HL-60 (cell line): ENCODE measurements around the gene COL24A1.

Experiments
- DNase-seq, 2 experiments: peaks; one replicate each; pipeline ENCODE4 v3.0.0-alpha.2; 2010 to 2020; ENCODE audit warnings: low read depth in 1 of 2, low spot score in 1 of 2
- H3K27ac ChIP-seq: fragments of 250-450 bp; sonication (Bioruptor Pico); replicated peaks from 2 replicates; pipeline ENCODE4 v1.5.1; 2020; ENCODE audit warnings: mild to moderate bottlenecking, moderate library complexity
- H3K27me3 ChIP-seq: fragments of 250-450 bp; sonication (Bioruptor Pico); 2 replicates; pipeline ENCODE4 v1.5.1; 2021; ENCODE audit warnings: mild to moderate bottlenecking, moderate library complexity; ENCODE audit not compliant: insufficient read depth, poor library complexity, severe bottlenecking
- H3K4me3 ChIP-seq: replicated peaks from 2 replicates; pipeline ENCODE4 v1.5.1; 2011; ENCODE audit warnings: mild to moderate bottlenecking, control low read depth, low read length; ENCODE audit not compliant: insufficient read depth
- GABPA ChIP-seq: IDR thresholded peaks from 2 replicates; pipeline ENCODE4 v1.6.1; 2012; ENCODE audit warnings: low read depth
- POLR2AphosphoS5 ChIP-seq: IDR thresholded peaks from 2 replicates; pipeline ENCODE4 v1.6.1; 2012; ENCODE audit warnings: low read depth
- REST ChIP-seq: IDR thresholded peaks from 2 replicates; pipeline ENCODE4 v1.6.1; 2012; ENCODE audit warnings: low read depth; ENCODE audit not compliant: insufficient replicate concordance
- SPI1 ChIP-seq: IDR thresholded peaks from 2 replicates; pipeline ENCODE4 v1.6.1; 2012; ENCODE audit warnings: low read depth, mild to moderate bottlenecking, borderline replicate concordance
- TF ChIP-seq, protein P1 (sequence below): IDR thresholded peaks from one replicate; pipeline ENCODE4 v1.5.1; 2011; ENCODE audit warnings: low read length, control low read depth, inconsistent platforms; ENCODE audit not compliant: insufficient read depth

The COL24A1 gene

GRCh38 chr1:86068841-86069756, 87.5 kb downstream of the COL24A1 start:
- no peaks in the 10 kb centered on the region for H3K27me3 ChIP-seq
- DNase-seq, result no peak
- no peak overlapping the region for H3K4me3 ChIP-seq
- H3K27ac ChIP-seq, result no peak overlapping the region
- TF ChIP-seq POLR2AphosphoS5, result no peak
- no peak for TF ChIP-seq SPI1
- no peak for TF ChIP-seq GABPA
- TF ChIP-seq, protein P1, sequence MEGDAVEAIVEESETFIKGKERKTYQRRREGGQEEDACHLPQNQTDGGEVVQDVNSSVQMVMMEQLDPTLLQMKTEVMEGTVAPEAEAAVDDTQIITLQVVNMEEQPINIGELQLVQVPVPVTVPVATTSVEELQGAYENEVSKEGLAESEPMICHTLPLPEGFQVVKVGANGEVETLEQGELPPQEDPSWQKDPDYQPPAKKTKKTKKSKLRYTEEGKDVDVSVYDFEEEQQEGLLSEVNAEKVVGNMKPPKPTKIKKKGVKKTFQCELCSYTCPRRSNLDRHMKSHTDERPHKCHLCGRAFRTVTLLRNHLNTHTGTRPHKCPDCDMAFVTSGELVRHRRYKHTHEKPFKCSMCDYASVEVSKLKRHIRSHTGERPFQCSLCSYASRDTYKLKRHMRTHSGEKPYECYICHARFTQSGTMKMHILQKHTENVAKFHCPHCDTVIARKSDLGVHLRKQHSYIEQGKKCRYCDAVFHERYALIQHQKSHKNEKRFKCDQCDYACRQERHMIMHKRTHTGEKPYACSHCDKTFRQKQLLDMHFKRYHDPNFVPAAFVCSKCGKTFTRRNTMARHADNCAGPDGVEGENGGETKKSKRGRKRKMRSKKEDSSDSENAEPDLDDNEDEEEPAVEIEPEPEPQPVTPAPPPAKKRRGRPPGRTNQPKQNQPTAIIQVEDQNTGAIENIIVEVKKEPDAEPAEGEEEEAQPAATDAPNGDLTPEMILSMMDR, result no peak
- no peak for TF ChIP-seq REST

GRCh38 chr1:86068271-86068721, 88.3 kb downstream of the COL24A1 start:
- DNase-seq, result no peak
- no peak overlapping the region for H3K27ac ChIP-seq
- no peaks in the 10 kb centered on the region for H3K27me3 ChIP-seq
- no peak overlapping the region for H3K4me3 ChIP-seq
- TF ChIP-seq, protein P1, result no peak
- TF ChIP-seq GABPA (no peak), POLR2AphosphoS5 (no peak), SPI1 (no peak), REST (no peak)

DNA sequence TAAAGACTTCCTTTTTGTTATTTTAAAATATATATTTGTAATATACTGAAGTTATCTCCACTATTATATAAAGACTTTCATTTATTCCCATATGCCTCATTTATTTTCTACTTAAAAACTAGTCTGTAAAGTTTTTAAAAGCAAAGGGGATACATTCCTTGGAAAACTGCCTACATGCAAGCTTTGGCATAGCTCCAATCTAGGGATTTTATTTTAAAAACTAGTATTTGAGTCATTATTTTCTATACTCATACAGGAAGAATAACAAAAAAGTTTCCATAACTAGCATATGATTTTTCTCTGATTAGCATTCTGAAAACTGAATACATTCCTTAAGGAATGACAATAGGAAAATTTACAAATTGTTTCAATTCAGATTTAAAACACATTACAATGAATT, 88.9 kb downstream of the COL24A1 start:
- TF ChIP-seq SPI1 (no peak), REST (no peak)
- DNase-seq, result no peak
- Histone ChIP-seq H3K27me3 (no peaks in the 10 kb centered on the region), H3K4me3 (no peak overlapping the region), H3K27ac (no peak overlapping the region)
